Measurements from ENCODE around the gene GNPNAT1. TPM values are rescaled to one million over a fixed set of nuclear protein-coding genes. Genes with fewer than 3 reads are reported as not detected.

The GNPNAT1 gene
- total and polyA plus RNA-seq, 2 of the 4 experiments (the other 2 are of a cell fraction), result 19.4 to 30.5 TPM

GRCh38 chr14:52824462-52824861 lies 33.1 kb upstream of the GNPNAT1 start:
- Histone ChIP-seq H3K9me1 (ENCODE audit: insufficient read depth, low read length) (peaks cover 3% of the 10 kb centered on the region; the same call in 1 of the 2 replicates), H2BK20ac (ENCODE audit: low read depth, low read length) (peak overlapping the region; percentile 46; the same call in 1 of the 2 replicates), H3K9me3 (ENCODE audit: control insufficient read depth, insufficient read depth, low read length) (no peaks in the 10 kb centered on the region), H4K5ac (ENCODE audit: low read depth, low read length) (no peak overlapping the region), H2AK5ac (ENCODE audit: low read depth, low read length) (no peak overlapping the region), H3K4me3 (ENCODE audit: insufficient read depth, low read depth, low read length) (no peak overlapping the region), H2BK120ac (ENCODE audit: low read depth, low read length) (no peak overlapping the region), H2BK5ac (ENCODE audit: low read depth, low read length, poor library complexity, severe bottlenecking) (no peak overlapping the region), H4K91ac (ENCODE audit: insufficient read depth, low read depth, low read length) (0 out of 2 replicates have a peak overlapping the region, but pooled peaks have one; percentile 46), H2AK9ac (replicated peaks; ENCODE audit: low read depth, low read length, poor library complexity) (no peak overlapping the region), H3K27me3 (ENCODE audit: control insufficient read depth, insufficient read depth, low read length) (no peaks in the 10 kb centered on the region), H2BK15ac (ENCODE audit: low read depth, low read length) (no peak overlapping the region; the same call in 2 of the 3 replicates), H3K4me2 (ENCODE audit: low read depth, low read length) (no peak overlapping the region), H4K20me1 (ENCODE audit: insufficient read depth, low read length) (no peaks in the 10 kb centered on the region), H4K8ac (ENCODE audit: low read depth in 2 of 2, low read length in 2 of 2) (peak overlapping the region in 1 of 2 experiments; percentile 24; a peak in 2 of 4 replicates), H3K56ac (ENCODE audit: extremely low read depth, insufficient read depth, low read length) (no peak overlapping the region), H2AFZ (replicated peaks; ENCODE audit: low read length, poor library complexity) (no peak overlapping the region), H3K18ac (ENCODE audit: low read depth, low read length) (no peak overlapping the region; the same call in 1 of the 2 replicates), H3K23ac (ENCODE audit: low read depth, low read length) (no peak overlapping the region), H3K79me1 (ENCODE audit: low read depth in 1 of 2, low read length in 2 of 2) (no peaks in the 10 kb centered on the region), H3K9ac (ENCODE audit: low read depth, low read length) (no peak overlapping the region), H3K4me1 (ENCODE audit: control insufficient read depth, insufficient read depth, low read length) (peaks cover 2% of the 10 kb centered on the region), H3K14ac (replicated peaks; ENCODE audit: low read depth, low read length) (no peak overlapping the region), H3K4ac (ENCODE audit: low read depth, low read length) (no peak overlapping the region), H3K27ac (ENCODE audit: insufficient read depth, low read length) (no peak overlapping the region), H3K36me3 (ENCODE audit: control insufficient read depth, insufficient read depth, low read length) (no peaks in the 10 kb centered on the region)
- no TSS peak for BruUV-seq (replicated peaks)
- ATAC-seq (ENCODE audit: low read depth) (no peak; the same call in 1 of the 2 replicates), DNase-seq (peak; percentile 18)
- ChIA-PET POLR2A (ENCODE audit: unreplicated experiment) (no interaction called here), CTCF (no interaction called here)
- dilution Hi-C loops (cut with HindIII; ENCODE audit: low sequenced_read_pairs, unreplicated experiment) (no loop called here), in situ Hi-C loops (cut with MboI; ENCODE audit: low sequenced_read_pairs) (loop anchor here (5.0 kb wide), 1 partner anchor 233 kb away; no protein-coding TSS in a partner anchor), intact Hi-C loops (cut with micrococcal nuclease) (loop anchor here (5.0 to 10.0 kb wide), 2 partner anchors 120 to 483 kb away; no protein-coding TSS in a partner anchor)
- no CpG with 5 or more reads among the region's 4 CpGs for WGBS, 2 experiments (ENCODE audit: extremely low coverage in 2 of 2, insufficient read length in 1 of 2)
- TF ChIP-seq MAFK (IDR thresholded peaks at IDR 0.05; ENCODE audit: low read depth, low read length), result peak; percentile 70
- TF ChIP-seq RFX5 (IDR thresholded peaks at IDR 0.05; ENCODE audit: low read depth, low read length), result no peak

All from IMR-90 (cell line).